GM12801 (cell line): ENCODE data around the gene KLF11.

Experiments used
- TF ChIP-seq, protein P1 (sequence below): IDR thresholded peaks from one replicate; pipeline ENCODE4 v1.5.1; 2011; ENCODE audit warnings: control low read depth; ENCODE audit not compliant: insufficient read length; ENCODE audit errors: extremely low read depth

Gene KLF11

DNA sequence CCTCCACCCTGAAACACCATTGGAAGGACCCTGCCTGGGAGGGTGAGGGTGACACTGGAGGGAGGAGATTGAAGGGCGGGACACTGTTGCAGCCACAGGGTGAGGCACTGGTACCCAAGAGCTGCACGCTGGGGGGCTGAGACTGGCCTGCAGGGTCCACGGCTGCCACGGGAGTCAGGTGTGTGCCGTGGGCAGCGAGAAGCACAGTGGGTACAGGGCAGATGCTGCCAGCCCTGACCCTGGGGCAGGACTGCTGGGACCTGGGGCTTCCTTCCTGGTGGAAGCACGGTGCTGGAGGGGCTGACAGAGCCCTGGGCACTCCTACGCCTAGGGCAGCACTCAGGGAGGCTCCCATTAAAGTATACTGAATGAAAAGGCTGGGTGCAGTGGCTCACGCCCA, 20.2 kb downstream of the KLF11 start:
- TF ChIP-seq, protein P1, sequence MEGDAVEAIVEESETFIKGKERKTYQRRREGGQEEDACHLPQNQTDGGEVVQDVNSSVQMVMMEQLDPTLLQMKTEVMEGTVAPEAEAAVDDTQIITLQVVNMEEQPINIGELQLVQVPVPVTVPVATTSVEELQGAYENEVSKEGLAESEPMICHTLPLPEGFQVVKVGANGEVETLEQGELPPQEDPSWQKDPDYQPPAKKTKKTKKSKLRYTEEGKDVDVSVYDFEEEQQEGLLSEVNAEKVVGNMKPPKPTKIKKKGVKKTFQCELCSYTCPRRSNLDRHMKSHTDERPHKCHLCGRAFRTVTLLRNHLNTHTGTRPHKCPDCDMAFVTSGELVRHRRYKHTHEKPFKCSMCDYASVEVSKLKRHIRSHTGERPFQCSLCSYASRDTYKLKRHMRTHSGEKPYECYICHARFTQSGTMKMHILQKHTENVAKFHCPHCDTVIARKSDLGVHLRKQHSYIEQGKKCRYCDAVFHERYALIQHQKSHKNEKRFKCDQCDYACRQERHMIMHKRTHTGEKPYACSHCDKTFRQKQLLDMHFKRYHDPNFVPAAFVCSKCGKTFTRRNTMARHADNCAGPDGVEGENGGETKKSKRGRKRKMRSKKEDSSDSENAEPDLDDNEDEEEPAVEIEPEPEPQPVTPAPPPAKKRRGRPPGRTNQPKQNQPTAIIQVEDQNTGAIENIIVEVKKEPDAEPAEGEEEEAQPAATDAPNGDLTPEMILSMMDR: no peak

GRCh38 chr2:10064932-10065772, 21.8 kb downstream of the KLF11 start:
- TF ChIP-seq, protein P1: no peak

DNA sequence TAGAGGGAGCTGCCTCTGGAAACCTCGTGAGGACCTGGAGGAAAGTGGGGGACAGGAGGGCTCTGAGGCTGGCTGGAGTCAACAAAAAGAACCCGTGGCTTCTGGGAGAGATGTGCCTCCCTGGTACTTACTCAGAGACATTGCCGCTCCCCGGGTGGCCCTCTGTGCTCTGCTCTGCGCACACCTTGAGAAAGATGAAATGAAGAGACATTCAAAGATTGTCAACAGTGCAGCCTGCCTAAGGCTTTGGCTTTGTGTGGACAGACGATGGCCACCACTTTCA, 22.4 kb downstream of the KLF11 start:
- TF ChIP-seq, protein P1: no peak

DNA sequence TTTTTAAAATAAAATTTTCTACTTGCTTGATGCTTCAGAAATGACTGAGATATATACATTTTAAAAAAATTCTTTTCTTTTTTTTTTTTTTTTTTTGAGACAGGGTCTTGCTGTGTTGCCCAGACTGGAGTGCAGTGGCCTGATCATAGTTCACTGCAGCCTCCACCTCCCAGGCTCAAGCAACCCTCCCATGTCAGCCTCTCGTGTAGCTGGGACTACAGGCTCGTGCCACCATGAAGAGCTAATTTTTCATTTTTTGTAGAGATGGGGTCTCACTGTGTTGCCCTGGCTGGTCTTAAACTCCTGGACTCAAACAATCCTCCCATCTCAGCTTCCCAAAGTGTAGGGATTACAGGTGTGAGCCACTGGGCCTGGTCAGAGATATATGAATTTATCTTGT, 24.0 kb downstream of the KLF11 start:
- TF ChIP-seq, protein P1: no peak

- TF ChIP-seq, protein P1: no peak
Measured at GRCh38 chr2:10067881-10068280, 24.5 kb downstream of the KLF11 start.

DNA sequence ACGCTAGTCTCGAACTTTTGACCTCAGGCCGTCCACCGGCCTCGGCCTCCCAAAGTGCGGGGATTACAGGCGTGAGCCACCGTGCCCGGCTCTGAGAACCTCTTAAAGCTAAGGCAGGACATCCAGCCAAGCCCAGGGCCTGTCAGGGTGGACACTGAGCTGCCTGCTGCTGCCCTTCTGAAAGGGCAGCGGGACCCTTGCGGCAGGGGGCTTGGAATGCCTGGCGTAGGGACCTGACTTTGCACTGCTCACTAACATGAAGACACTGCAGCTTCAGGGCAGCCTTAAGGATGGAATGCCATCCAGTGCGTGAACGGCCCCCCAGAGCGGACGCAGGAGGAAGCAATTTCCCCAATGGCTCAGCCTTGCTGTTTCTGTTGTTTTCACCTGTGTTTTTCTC, 27.8 kb downstream of the KLF11 start:
- TF ChIP-seq, protein P1: no peak

- TF ChIP-seq, protein P1: no peak
Measured at GRCh38 chr2:10071595-10071994, 28.2 kb downstream of the KLF11 start.
